GM12878 (cell line): Measurements from ENCODE around the gene TRIM3. TPM values are rescaled to one million over a fixed set of nuclear protein-coding genes. Genes with fewer than 3 reads are reported as not detected.

Source experiments
- ATAC-seq: fragments of 200-7000 bp; cut with Tn5 transposase; 3 replicates; pipeline ENCODE4 v1.9.1; 2020; ENCODE audit warnings: mild to moderate bottlenecking, moderate library complexity
- BruUV-seq: library from RNA; stranded (reverse); fragments of 400-500 nt; replicated peaks from 2 replicates; lab custom pipeline; 2021; lab: Mats Ljungman, UMichigan
- CTCF ChIA-PET: fragments of 300-600 bp; sonication (Branson Sonifier 250); formaldehyde crosslinking; extraction: SDS; loops from one replicate; lab custom pipeline; 2021; ENCODE audit warnings: inconsistent platforms; lab: Yijun Ruan, JAX
- POLR2A ChIA-PET: fragments of 350-600 bp; formaldehyde crosslinking; extraction: SDS; loops from one replicate; lab custom pipeline; 2021; ENCODE audit warnings: inconsistent platforms; lab: Charles Lee
- RAD21 ChIA-PET: fragments of 300-600 bp; sonication (Branson Sonifier 250); formaldehyde crosslinking; loops from one replicate; lab custom pipeline; 2023; ENCODE audit warnings: antibody characterized with exemption; ENCODE audit not compliant: unreplicated experiment; lab: Charles Lee
- SMC1A ChIA-PET: fragments of 300-600 bp; sonication (Branson Sonifier 250); formaldehyde crosslinking; loops from one replicate; lab custom pipeline; 2023; ENCODE audit not compliant: unreplicated experiment, uncharacterized antibody; lab: Charles Lee
- DNase-seq: peaks from one replicate; pipeline ENCODE4 v3.0.0-alpha.2; 2011; ENCODE audit warnings: low read depth, low spot score
- FAIRE-seq: peaks from 3 replicates; lab custom pipeline; 2011; peaks lifted over from hg19 to GRCh38; lab: Jason Lieb, UNC
- H2AFZ ChIP-seq: 2 replicates; pipeline ENCODE4 v1.6.0; 2011; ENCODE audit warnings: low read depth, low read length, control low read depth; ENCODE audit not compliant: control insufficient read depth
- H3K27ac ChIP-seq: 2 replicates; pipeline ENCODE4 v1.5.1; 2011; ENCODE audit warnings: control low read depth; ENCODE audit not compliant: control insufficient read depth, insufficient read depth
- H3K27me3 ChIP-seq, 2 experiments: replicated peaks in 1 of 2; 2 replicates each; pipeline versions ENCODE4 v1.6.0 to v1.6.1; 2011; ENCODE audit warnings: low read length in 1 of 2; ENCODE audit not compliant: control insufficient read depth in 2 of 2, insufficient read depth in 2 of 2
- H3K36me3 ChIP-seq, 2 experiments: 2 replicates each; pipeline ENCODE4 v1.5.1; 2011; ENCODE audit warnings: low read length in 1 of 2; ENCODE audit not compliant: control insufficient read depth in 2 of 2, insufficient read depth in 2 of 2
- H3K4me1 ChIP-seq: 2 replicates; pipeline ENCODE4 v1.6.1; 2011; ENCODE audit warnings: mild to moderate bottlenecking, low read length, moderate library complexity, mixed read lengths; ENCODE audit not compliant: control insufficient read depth, insufficient read depth
- H3K4me2 ChIP-seq: 2 replicates; pipeline ENCODE4 v1.6.0; 2011; ENCODE audit warnings: control low read depth; ENCODE audit not compliant: control insufficient read depth, insufficient read depth
- H3K4me3 ChIP-seq: fragments of 200-600 bp; sonication (generic); 2 replicates; pipeline ENCODE4 v1.5.1; 2016
- H3K79me2 ChIP-seq: 2 replicates; pipeline ENCODE4 v1.6.0; 2011; ENCODE audit warnings: low read length; ENCODE audit not compliant: control insufficient read depth, insufficient read depth
- H3K9ac ChIP-seq: 2 replicates; pipeline ENCODE4 v1.8.0; 2011; ENCODE audit warnings: low read length, control low read depth, mixed read lengths; ENCODE audit not compliant: control insufficient read depth, insufficient read depth
- H3K9me3 ChIP-seq: replicated peaks from 3 replicates; pipeline ENCODE4 v1.5.1; 2011; ENCODE audit warnings: mild to moderate bottlenecking, low read length; ENCODE audit not compliant: control insufficient read depth, insufficient read depth
- H4K20me1 ChIP-seq: 2 replicates; pipeline ENCODE4 v1.6.0; 2011; ENCODE audit not compliant: control insufficient read depth, insufficient read depth
- CBFB ChIP-seq: IDR thresholded peaks from 2 replicates; pipeline ENCODE4 v1.6.1; 2016; ENCODE audit warnings: antibody characterized with exemption, low read depth
- FOS ChIP-seq: IDR thresholded peaks from 3 replicates; pipeline ENCODE4 v1.6.1; 2011; ENCODE audit warnings: borderline replicate concordance; ENCODE audit not compliant: insufficient read length; ENCODE audit errors: extremely low read depth
- JUND ChIP-seq: IDR thresholded peaks from 2 replicates; pipeline ENCODE4 v1.6.1; 2012; ENCODE audit warnings: low read depth, mild to moderate bottlenecking, low read length, improper control_type of control experiment, moderate library complexity
- MEF2B ChIP-seq: fragments of 450-650 bp; IDR thresholded peaks from 2 replicates; pipeline ENCODE4 v1.6.1; 2018; ENCODE audit warnings: mild to moderate bottlenecking, moderate library complexity; ENCODE audit not compliant: partially characterized antibody, poor library complexity, severe bottlenecking
- MYC ChIP-seq: IDR thresholded peaks from 2 replicates; pipeline ENCODE4 v1.6.1; 2011; ENCODE audit warnings: mild to moderate bottlenecking, low read length, moderate library complexity, inconsistent platforms; ENCODE audit not compliant: insufficient read depth, insufficient replicate concordance, insufficient read length, severe bottlenecking
- SKIL ChIP-seq: fragments of 450-650 bp; IDR thresholded peaks from 2 replicates; pipeline ENCODE4 v1.6.1; 2017; ENCODE audit warnings: mild to moderate bottlenecking, low read depth, inconsistent platforms; ENCODE audit not compliant: poor library complexity, severe bottlenecking
- TARDBP ChIP-seq: IDR thresholded peaks from 2 replicates; pipeline ENCODE4 v1.6.1; 2016; ENCODE audit warnings: borderline replicate concordance
- TBL1XR1 ChIP-seq: IDR thresholded peaks from 2 replicates; pipeline ENCODE4 v1.6.1; 2012; ENCODE audit warnings: low read depth, low read length, improper control_type of control experiment
- USF1 ChIP-seq: IDR thresholded peaks from 2 replicates; pipeline ENCODE4 v1.6.1; 2011; ENCODE audit warnings: borderline replicate concordance, low read depth, mild to moderate bottlenecking, moderate library complexity, mixed read lengths, low read length; ENCODE audit not compliant: insufficient read depth; ENCODE audit errors: extremely low read length
- ZNF622 ChIP-seq: fragments of 450-650 bp; IDR thresholded peaks from 2 replicates; pipeline ENCODE4 v1.6.1; 2017; ENCODE audit warnings: mild to moderate bottlenecking, inconsistent platforms
- WGBS: methylation state at CpG from one replicate; pipeline ENCODE4 v1.1.6; 2016; ENCODE audit warnings: low lambda C conversion rate; ENCODE audit not compliant: insufficient replicate concordance, insufficient coverage; ENCODE audit errors: missing lambda C conversion rate; 5-methylcytosine and 5-hydroxymethylcytosine counted together
- in situ Hi-C: fragments of 300-500 bp; cut with MboI; formaldehyde crosslinking; loops from 9 replicates; pipeline ENCODE4 v1.14.3; 2018; ENCODE audit warnings: mixed read lengths
- intact Hi-C: fragments of 100-400 bp; cut with micrococcal nuclease; formaldehyde crosslinking; loops from one replicate; pipeline ENCODE4 v1.14.2; 2022; ENCODE audit not compliant: unreplicated experiment
- polyA plus RNA-seq, 11 experiments: library from polyadenylated mRNA; depleted of rRNA in 4 of 11; unstranded in 6 of 11; stranded (reverse) in 5 of 11; fragments of >200 nt; fragmentation: Nextera tagmentation in 4 of 11; fragmentation: Illumina TruSeq in 1 of 11; extraction: Ambion mirVana in 4 of 11; extraction: Trizol in 1 of 11; gene quantifications; 1 replicate in 1 of 11; 2 replicates in 10 of 11; pipeline versions ENCODE4 v1.2.1 to v1.2.3, GENCODE V29; 2011 to 2016; ENCODE audit warnings: inconsistent platforms in 2 of 11, missing spikeins in 2 of 11, low read depth in 1 of 11
- total RNA-seq, 4 experiments: library from RNA; depleted of rRNA in 3 of 4; stranded (reverse); fragments of >200 nt in 3 of 4; fragmentation: Illumina TruSeq in 1 of 4; extraction: Trizol in 1 of 4; gene quantifications; 2 replicates each; pipeline versions ENCODE4 v1.2.1 to v1.2.3, GENCODE V29; 2013 to 2021
- TF ChIP-seq, protein P1 (sequence below): fragments of 450-650 bp; formaldehyde crosslinking; IDR thresholded peaks from 2 replicates; pipeline ENCODE4 v1.4.0; 2022; ENCODE audit warnings: mild to moderate bottlenecking, moderate library complexity
- TF ChIP-seq, protein P2 (sequence below): IDR thresholded peaks from 2 replicates; pipeline ENCODE4 v1.6.1; 2012; ENCODE audit warnings: mild to moderate bottlenecking, low read depth, low read length

TRIM3 gene
- total and polyA plus RNA-seq, 10 of the 15 experiments (the other 5 are each of a cell fraction or from before 2014, with no cell fraction given) = 0.34 to 11.8 (median 4.8) TPM

GRCh38 chr11:6453152-6453551, 20.6 kb downstream of the TRIM3 start (continued):
- no peak for TF ChIP-seq USF1
- no peak for TF ChIP-seq TARDBP

GRCh38 chr11:6452219-6452618, 21.5 kb downstream of the TRIM3 start:
- ATAC-seq = no peak
- no peak overlapping the region for H2AFZ ChIP-seq
- H3K9me3 ChIP-seq = no peaks in the 10 kb centered on the region
- no TSS peak for BruUV-seq
- no peak for FAIRE-seq
- CTCF ChIA-PET = interaction anchor here (0.7 to 17.4 kb wide), 4 partner anchors 9 to 79 kb away, joined by 4 to 560 read pairs (median 6); no protein-coding TSS in a partner anchor
- DNase-seq = no peak
- intact Hi-C loops (no loop called here), in situ Hi-C loops (no loop called here)
- no peaks in the 10 kb centered on the region; a peak in 1 of 4 replicates for H3K36me3 ChIP-seq
- POLR2A ChIA-PET = no interaction called here
- H3K4me2 ChIP-seq = no peak overlapping the region
- H3K27me3 ChIP-seq = no peaks in the 10 kb centered on the region
- no peak overlapping the region for H3K27ac ChIP-seq
- RAD21 ChIA-PET = interaction anchor here (1.0 to 1.4 kb wide), 2 partner anchors 9 to 52 kb away, joined by 3 to 8 read pairs; no protein-coding TSS in a partner anchor
- 63% methylated on average over 3 of the region's 3 CpGs for WGBS
- SMC1A ChIA-PET = interaction anchor here (0.9 to 2.0 kb wide), 4 partner anchors 9 to 73 kb away, joined by 3 to 6 read pairs (median 3); no protein-coding TSS in a partner anchor
- H3K4me3 ChIP-seq = no peak overlapping the region
- no peak overlapping the region for H3K9ac ChIP-seq
- H3K4me1 ChIP-seq = no peaks in the 10 kb centered on the region
- no peaks in the 10 kb centered on the region for H3K79me2 ChIP-seq
- no peaks in the 10 kb centered on the region for H4K20me1 ChIP-seq
- TF ChIP-seq, protein P1, sequence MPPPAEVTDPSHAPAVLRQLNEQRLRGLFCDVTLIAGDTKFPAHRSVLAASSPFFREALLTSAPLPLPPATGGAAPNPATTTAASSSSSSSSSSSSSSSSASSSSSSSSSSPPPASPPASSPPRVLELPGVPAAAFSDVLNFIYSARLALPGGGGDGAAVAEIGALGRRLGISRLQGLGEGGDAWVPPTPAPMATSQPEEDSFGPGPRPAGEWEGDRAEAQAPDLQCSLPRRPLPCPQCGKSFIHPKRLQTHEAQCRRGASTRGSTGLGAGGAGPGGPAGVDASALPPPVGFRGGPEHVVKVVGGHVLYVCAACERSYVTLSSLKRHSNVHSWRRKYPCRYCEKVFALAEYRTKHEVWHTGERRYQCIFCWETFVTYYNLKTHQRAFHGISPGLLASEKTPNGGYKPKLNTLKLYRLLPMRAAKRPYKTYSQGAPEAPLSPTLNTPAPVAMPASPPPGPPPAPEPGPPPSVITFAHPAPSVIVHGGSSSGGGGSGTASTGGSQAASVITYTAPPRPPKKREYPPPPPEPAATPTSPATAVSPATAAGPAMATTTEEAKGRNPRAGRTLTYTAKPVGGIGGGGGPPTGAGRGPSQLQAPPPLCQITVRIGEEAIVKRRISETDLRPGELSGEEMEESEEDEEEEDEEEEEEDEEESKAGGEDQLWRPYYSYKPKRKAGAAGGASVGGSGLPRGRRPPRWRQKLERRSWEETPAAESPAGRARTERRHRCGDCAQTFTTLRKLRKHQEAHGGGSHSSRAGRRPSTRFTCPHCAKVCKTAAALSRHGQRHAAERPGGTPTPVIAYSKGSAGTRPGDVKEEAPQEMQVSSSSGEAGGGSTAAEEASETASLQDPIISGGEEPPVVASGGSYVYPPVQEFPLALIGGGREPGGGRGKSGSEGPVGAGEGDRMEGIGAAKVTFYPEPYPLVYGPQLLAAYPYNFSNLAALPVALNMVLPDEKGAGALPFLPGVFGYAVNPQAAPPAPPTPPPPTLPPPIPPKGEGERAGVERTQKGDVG (CRISPR knock-in tag) = no peak
- TF ChIP-seq MEF2B (no peak), TBL1XR1 (no peak), MYC (no peak), SKIL (no peak), FOS (no peak), JUND (no peak), ZNF622 (no peak), CBFB (no peak)
- TF ChIP-seq, protein P2, sequence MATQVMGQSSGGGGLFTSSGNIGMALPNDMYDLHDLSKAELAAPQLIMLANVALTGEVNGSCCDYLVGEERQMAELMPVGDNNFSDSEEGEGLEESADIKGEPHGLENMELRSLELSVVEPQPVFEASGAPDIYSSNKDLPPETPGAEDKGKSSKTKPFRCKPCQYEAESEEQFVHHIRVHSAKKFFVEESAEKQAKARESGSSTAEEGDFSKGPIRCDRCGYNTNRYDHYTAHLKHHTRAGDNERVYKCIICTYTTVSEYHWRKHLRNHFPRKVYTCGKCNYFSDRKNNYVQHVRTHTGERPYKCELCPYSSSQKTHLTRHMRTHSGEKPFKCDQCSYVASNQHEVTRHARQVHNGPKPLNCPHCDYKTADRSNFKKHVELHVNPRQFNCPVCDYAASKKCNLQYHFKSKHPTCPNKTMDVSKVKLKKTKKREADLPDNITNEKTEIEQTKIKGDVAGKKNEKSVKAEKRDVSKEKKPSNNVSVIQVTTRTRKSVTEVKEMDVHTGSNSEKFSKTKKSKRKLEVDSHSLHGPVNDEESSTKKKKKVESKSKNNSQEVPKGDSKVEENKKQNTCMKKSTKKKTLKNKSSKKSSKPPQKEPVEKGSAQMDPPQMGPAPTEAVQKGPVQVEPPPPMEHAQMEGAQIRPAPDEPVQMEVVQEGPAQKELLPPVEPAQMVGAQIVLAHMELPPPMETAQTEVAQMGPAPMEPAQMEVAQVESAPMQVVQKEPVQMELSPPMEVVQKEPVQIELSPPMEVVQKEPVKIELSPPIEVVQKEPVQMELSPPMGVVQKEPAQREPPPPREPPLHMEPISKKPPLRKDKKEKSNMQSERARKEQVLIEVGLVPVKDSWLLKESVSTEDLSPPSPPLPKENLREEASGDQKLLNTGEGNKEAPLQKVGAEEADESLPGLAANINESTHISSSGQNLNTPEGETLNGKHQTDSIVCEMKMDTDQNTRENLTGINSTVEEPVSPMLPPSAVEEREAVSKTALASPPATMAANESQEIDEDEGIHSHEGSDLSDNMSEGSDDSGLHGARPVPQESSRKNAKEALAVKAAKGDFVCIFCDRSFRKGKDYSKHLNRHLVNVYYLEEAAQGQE = no peak
